DOHH2 (cell line): Measurements from ENCODE around the gene PXMP2.

ENCODE experiments used
- EZH2phosphoT487 ChIP-seq: fragments of 200-600 bp; sonication (generic); IDR thresholded peaks from 2 replicates; pipeline ENCODE4 v1.6.1; 2017; ENCODE audit warnings: borderline replicate concordance, mild to moderate bottlenecking, antibody characterized with exemption, low read length, moderate library complexity, mixed read lengths
- TF ChIP-seq, protein P1 (sequence below): fragments of 200-600 bp; sonication (generic); IDR thresholded peaks from one replicate; pipeline ENCODE4 v1.5.1; 2014; ENCODE audit warnings: antibody characterized with exemption, mild to moderate bottlenecking, low read depth, low read length; ENCODE audit not compliant: poor library complexity, severe bottlenecking

GRCh38 chr12:132646850-132647249, 40.5 kb upstream of the PXMP2 start:
- TF ChIP-seq EZH2phosphoT487, result no peak
- TF ChIP-seq, protein P1, sequence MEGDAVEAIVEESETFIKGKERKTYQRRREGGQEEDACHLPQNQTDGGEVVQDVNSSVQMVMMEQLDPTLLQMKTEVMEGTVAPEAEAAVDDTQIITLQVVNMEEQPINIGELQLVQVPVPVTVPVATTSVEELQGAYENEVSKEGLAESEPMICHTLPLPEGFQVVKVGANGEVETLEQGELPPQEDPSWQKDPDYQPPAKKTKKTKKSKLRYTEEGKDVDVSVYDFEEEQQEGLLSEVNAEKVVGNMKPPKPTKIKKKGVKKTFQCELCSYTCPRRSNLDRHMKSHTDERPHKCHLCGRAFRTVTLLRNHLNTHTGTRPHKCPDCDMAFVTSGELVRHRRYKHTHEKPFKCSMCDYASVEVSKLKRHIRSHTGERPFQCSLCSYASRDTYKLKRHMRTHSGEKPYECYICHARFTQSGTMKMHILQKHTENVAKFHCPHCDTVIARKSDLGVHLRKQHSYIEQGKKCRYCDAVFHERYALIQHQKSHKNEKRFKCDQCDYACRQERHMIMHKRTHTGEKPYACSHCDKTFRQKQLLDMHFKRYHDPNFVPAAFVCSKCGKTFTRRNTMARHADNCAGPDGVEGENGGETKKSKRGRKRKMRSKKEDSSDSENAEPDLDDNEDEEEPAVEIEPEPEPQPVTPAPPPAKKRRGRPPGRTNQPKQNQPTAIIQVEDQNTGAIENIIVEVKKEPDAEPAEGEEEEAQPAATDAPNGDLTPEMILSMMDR, result no peak
